ENCODE measurements around the gene ZNF337. TPM values are rescaled to one million over a fixed set of nuclear protein-coding genes. Genes with fewer than 3 reads are reported as not detected.

Gene ZNF337
- total and polyA plus RNA-seq, 7 experiments from 2014 or later: 9.2 to 39.8 (median 21.2) TPM

Other genes starting within 250 kb of the ZNF337 start
- gene NINL, start 111.3 kb downstream of the ZNF337 start, total RNA-seq: 1 to 10 TPM; 1.4 to 4.2 (median 3.0) TPM
- gene NINL, start 111.3 kb downstream of the ZNF337 start, polyA plus RNA-seq: 1 to 10 TPM in 1 of 2 donors, under 1 TPM in 1; 0.31 to 1.1 TPM
- gene NANP, start 72.8 kb downstream of the ZNF337 start, total RNA-seq: 1 to 10 TPM; 1.0 to 7.0 (median 1.9) TPM
- under 1 TPM; 0.75 to 0.77 TPM for gene NANP, start 72.8 kb downstream of the ZNF337 start, polyA plus RNA-seq